ENCODE results near the gene OR9Q1. TPM values are rescaled to one million over a fixed set of nuclear protein-coding genes. Genes with fewer than 3 reads are reported as not detected.

OR9Q1 gene
- total and polyA plus RNA-seq, 2 of the 8 experiments (the other 6 are each of a cell fraction or from before 2014, with no cell fraction given), result not detected

- TF ChIP-seq, protein P1, sequence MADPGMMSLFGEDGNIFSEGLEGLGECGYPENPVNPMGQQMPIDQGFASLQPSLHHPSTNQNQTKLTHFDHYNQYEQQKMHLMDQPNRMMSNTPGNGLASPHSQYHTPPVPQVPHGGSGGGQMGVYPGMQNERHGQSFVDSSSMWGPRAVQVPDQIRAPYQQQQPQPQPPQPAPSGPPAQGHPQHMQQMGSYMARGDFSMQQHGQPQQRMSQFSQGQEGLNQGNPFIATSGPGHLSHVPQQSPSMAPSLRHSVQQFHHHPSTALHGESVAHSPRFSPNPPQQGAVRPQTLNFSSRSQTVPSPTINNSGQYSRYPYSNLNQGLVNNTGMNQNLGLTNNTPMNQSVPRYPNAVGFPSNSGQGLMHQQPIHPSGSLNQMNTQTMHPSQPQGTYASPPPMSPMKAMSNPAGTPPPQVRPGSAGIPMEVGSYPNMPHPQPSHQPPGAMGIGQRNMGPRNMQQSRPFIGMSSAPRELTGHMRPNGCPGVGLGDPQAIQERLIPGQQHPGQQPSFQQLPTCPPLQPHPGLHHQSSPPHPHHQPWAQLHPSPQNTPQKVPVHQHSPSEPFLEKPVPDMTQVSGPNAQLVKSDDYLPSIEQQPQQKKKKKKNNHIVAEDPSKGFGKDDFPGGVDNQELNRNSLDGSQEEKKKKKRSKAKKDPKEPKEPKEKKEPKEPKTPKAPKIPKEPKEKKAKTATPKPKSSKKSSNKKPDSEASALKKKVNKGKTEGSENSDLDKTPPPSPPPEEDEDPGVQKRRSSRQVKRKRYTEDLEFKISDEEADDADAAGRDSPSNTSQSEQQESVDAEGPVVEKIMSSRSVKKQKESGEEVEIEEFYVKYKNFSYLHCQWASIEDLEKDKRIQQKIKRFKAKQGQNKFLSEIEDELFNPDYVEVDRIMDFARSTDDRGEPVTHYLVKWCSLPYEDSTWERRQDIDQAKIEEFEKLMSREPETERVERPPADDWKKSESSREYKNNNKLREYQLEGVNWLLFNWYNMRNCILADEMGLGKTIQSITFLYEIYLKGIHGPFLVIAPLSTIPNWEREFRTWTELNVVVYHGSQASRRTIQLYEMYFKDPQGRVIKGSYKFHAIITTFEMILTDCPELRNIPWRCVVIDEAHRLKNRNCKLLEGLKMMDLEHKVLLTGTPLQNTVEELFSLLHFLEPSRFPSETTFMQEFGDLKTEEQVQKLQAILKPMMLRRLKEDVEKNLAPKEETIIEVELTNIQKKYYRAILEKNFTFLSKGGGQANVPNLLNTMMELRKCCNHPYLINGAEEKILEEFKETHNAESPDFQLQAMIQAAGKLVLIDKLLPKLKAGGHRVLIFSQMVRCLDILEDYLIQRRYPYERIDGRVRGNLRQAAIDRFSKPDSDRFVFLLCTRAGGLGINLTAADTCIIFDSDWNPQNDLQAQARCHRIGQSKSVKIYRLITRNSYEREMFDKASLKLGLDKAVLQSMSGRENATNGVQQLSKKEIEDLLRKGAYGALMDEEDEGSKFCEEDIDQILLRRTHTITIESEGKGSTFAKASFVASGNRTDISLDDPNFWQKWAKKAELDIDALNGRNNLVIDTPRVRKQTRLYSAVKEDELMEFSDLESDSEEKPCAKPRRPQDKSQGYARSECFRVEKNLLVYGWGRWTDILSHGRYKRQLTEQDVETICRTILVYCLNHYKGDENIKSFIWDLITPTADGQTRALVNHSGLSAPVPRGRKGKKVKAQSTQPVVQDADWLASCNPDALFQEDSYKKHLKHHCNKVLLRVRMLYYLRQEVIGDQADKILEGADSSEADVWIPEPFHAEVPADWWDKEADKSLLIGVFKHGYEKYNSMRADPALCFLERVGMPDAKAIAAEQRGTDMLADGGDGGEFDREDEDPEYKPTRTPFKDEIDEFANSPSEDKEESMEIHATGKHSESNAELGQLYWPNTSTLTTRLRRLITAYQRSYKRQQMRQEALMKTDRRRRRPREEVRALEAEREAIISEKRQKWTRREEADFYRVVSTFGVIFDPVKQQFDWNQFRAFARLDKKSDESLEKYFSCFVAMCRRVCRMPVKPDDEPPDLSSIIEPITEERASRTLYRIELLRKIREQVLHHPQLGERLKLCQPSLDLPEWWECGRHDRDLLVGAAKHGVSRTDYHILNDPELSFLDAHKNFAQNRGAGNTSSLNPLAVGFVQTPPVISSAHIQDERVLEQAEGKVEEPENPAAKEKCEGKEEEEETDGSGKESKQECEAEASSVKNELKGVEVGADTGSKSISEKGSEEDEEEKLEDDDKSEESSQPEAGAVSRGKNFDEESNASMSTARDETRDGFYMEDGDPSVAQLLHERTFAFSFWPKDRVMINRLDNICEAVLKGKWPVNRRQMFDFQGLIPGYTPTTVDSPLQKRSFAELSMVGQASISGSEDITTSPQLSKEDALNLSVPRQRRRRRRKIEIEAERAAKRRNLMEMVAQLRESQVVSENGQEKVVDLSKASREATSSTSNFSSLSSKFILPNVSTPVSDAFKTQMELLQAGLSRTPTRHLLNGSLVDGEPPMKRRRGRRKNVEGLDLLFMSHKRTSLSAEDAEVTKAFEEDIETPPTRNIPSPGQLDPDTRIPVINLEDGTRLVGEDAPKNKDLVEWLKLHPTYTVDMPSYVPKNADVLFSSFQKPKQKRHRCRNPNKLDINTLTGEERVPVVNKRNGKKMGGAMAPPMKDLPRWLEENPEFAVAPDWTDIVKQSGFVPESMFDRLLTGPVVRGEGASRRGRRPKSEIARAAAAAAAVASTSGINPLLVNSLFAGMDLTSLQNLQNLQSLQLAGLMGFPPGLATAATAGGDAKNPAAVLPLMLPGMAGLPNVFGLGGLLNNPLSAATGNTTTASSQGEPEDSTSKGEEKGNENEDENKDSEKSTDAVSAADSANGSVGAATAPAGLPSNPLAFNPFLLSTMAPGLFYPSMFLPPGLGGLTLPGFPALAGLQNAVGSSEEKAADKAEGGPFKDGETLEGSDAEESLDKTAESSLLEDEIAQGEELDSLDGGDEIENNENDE (IDR thresholded peaks at IDR 0.05; ENCODE audit: insufficient replicate concordance, low read length), result no peak
- no peak for TF ChIP-seq SRF (IDR thresholded peaks at IDR 0.05; ENCODE audit: low read depth, low read length)
These were observed 16.7 kb upstream of the OR9Q1 start (continued) for GRCh38 chr11:58006940-58007339.
